Inflammatory macrophage treated with lipopolysaccharide for 1 hour (primary cell): ENCODE data around the gene TBX10.
"Not testable (repeated sequence)": the region's sequence is repeated elsewhere in the genome, so short reads cannot be mapped to it uniquely, and the experiment has no call there.

ENCODE experiments used
- DNase-seq, 2 donors: peaks; one replicate each; pipeline ENCODE4 v3.0.0-alpha.2; 2020 to 2022

Gene TBX10

DNA sequence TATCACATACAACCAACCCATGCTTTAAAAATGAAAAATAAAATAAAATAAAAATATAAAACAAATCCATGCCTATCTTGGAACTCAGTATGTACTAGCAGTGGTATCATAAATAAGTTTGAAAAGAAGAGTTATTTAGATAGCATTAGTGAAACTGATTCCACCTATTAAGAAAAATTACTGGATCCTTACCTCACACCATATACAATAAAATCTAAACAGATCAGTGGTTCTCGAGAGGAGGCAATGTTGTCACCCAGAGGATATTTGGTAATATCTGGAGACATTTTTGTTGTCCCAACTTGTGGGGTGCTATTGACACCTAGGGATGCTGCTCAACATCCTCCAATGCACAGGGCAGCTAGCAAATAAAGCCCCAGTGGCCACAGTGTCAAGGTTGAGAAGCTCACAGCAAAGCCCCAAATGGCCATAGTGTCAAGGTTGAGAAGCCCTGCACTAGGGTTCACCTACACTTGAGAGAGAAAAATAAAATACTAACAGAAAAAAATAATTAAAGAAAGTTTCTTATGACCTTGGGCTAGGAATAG is 42.7 kb downstream of the TBX10 start:
- DNase-seq, result no peak

DNA sequence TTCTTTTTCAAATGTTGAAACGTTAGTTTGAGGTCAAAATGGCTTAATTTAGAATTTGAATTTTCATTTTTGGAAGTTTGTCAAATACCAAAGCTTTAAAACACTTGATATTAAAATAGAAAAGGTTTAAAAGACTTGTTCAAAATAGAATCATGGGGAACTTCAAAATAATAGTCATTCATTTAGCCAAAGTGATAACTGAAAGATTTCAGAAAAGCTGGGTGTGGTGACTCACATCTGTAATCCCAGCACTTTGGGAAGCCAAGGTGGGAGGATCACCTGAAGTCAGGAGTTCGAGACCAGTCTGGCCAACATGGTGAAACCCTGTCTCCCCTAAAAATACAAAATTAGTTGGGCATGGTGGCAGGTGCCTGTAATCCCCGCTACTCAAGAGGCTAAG is 45.1 kb downstream of the TBX10 start:
- no peak for DNase-seq

DNA sequence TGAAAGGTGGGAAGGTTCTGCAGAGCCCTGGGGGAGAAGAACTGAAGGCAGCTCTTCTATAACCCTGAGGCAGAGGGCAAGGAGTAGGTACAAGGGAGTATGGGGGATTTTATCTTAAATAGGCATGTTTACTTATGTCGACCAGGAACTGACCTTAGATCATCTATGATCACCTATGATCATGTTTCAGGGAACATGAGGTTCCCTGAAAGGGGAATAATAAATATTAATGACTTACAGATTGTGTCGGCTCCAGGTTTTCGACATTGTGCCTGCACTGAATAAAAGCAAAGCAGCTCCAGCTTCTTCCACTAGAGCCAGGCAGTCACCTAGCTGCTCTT is 46.0 kb downstream of the TBX10 start:
- DNase-seq, result no peak

DNA sequence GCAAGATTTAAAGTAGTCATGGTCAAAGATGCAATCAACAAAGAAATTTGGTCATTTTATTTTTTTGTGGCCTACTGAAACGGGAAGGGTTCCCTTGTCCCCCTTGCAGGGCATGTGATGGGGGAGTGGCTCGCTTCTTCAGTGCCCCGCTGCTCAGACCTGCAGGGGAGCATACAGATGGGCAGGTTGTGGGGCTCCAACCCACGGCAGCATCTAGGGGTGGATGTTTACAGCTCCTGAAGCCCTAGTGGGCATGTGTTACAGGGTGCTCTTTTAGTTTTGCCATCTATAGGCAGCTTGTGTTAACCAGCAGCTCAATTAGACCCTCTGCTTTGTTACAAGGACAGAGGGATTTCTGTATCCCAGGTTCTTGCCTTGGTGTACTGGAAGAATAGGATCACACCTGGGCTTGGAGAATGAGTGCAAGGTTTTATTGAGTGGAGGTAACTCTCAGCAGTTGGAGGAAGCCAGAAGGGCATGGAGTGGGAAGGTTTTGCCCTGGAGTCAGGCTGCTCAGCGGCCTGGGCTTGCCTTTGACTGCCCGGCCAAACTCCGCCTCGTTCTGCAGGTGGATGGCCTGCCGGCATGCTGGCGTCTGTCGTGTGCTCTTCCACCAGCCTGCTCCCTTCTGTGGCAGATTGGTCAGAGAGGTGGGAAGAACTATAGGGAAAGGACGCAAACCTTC is 46.5 kb downstream of the TBX10 start:
- DNase-seq, result no peak

- not testable (repeated sequence) for DNase-seq
These were observed 50.6 kb downstream of the TBX10 start for GRCh38 chr11:67588899-67589415.

DNA sequence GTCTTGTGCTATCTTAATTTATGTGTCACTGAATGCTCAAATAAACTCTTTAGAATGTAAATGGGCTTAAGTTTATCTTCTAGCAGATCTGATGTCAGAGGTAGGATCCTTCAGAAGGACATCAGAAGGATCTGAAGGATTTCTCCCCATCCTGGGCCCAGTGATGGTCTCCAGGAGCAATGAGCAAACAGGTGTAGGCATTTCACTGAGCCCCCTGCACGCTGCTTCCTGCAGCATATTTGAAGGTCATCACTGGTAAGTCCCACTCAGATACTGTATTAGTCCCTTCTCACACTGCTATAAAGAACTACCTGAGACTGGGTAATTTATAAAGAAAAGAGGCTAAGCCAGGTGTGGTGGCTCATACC is 51.4 kb downstream of the TBX10 start:
- DNase-seq, result no peak

- DNase-seq, result no peak
These were observed 52.9 kb downstream of the TBX10 start for GRCh38 chr11:67586568-67587250.

DNA sequence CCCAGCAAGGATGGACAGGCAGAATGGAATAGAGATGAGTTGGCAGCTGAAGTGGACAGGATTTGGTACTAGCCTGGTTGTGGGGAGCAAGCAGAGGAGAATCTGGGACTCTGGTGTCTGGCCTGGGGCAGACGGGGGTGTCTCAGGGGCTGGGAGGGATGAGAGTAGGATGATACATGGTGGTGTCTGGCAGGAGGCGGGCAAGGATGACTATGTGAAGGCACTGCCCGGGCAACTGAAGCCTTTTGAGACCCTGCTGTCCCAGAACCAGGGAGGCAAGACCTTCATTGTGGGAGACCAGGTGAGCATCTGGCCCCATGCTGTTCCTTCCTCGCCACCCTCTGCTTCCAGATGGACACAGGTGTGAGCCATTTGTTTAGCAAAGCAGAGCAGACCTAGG is 53.7 kb downstream of the TBX10 start:
- no peak for DNase-seq

DNA sequence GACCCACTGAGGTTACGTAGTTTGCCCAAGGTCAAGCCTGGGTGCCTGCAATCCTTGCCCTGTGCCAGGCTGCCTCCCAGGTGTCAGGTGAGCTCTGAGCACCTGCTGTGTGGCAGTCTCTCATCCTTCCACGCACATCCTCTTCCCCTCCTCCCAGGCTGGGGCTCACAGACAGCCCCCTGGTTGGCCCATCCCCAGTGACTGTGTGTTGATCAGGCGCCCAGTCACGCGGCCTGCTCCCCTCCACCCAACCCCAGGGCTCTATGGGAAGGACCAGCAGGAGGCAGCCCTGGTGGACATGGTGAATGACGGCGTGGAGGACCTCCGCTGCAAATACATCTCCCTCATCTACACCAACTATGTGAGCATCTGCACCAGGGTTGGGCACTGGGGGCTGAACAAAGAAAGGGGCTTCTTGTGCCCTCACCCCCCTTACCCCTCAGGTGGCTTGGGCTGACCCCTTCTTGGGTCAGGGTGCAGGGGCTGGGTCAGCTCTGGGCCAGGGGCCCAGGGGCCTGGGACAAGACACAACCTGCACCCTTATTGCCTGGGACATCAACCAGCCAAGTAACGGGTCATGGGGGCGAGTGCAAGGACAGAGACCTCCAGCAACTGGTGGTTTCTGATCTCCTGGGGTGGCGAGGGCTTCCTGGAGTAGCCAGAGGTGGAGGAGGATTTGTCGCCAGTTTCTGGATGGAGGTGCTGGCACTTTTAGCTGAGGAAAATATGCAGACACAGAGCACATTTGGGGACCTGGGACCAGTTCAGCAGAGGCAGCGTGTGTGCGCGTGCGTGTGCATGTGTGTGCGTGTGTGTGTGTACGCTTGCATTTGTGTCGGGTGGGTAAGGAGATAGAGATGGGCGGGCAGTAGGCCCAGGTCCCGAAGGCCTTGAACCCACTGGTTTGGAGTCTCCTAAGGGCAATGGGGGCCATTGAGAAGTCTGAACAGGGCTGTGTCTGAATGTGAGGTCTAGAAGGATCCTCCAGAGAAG is 54.4 kb downstream of the TBX10 start:
- DNase-seq, result no peak

GRCh38 chr11:67584205-67584880 is 55.2 kb downstream of the TBX10 start:
- peak; percentile 62 to 63 for DNase-seq

GRCh38 chr11:67583247-67584204 is 56.0 kb downstream of the TBX10 start, which contains the start of gene GSTP1:
TSS of gene GSTP1 (plus strand) at chr11:67583812. CDS start at chr11:67583844, 32 bp downstream.
- peak; percentile 57 to 74 for DNase-seq

GRCh38 chr11:67582011-67582410 is 57.6 kb downstream of the TBX10 start:
- DNase-seq, result no peak

DNA sequence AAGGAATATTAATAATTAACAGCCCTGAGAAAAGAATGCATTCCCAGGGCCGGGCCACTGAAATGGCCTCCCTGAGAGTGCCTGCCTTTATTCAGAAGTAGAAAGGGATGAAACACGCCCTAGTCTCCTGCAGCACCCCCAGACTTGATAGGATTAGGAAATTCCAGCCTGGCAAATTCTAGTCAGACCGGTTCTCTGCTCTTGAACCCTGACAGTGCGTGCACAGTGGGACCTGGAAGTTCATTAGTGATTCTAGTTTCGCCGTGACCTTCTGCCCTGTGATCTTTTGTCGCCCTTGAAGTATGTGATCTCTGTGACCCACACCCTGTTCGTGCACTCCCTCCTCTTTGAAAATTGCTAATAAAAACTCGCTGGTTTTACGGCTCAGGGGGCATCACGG is 58.1 kb downstream of the TBX10 start:
- no peak for DNase-seq
